WTC11 (cell line): Measurements from ENCODE around the gene ETNK1. TPM values are rescaled to one million over a fixed set of nuclear protein-coding genes. Genes with fewer than 3 reads are reported as not detected.

Experiments
- ATAC-seq: fragments of 200-7000 bp; cut with Tn5 transposase; 2 replicates; pipeline ENCODE4 v1.10.0; 2021; ENCODE audit warnings: mild to moderate bottlenecking, moderate library complexity
- CTCF ChIA-PET: fragments of 300-600 bp; sonication (Branson Sonifier 250); formaldehyde crosslinking; loops from one replicate; lab custom pipeline; 2021; ENCODE audit warnings: antibody characterized with exemption; lab: Charles Lee
- POLR2A ChIA-PET: fragments of 350-600 bp; sonication (Branson Sonifier 250); formaldehyde crosslinking; loops from one replicate; lab custom pipeline; 2021; ENCODE audit warnings: antibody characterized with exemption; lab: Charles Lee
- DNase-seq: peaks from one replicate; pipeline ENCODE4 v3.0.0; 2021; ENCODE audit warnings: low spot score
- H3K27ac Mint-ChIP-seq: 2 replicates; pipeline ENCODE4 v1.8.0; 2021; ENCODE audit warnings: mixed read lengths
- H3K27me3 Mint-ChIP-seq: 2 replicates; pipeline ENCODE4 v1.8.0; 2021; ENCODE audit warnings: low read depth, mild to moderate bottlenecking, moderate library complexity, mixed read lengths
- H3K36me3 Mint-ChIP-seq: 2 replicates; pipeline ENCODE4 v1.8.0; 2021; ENCODE audit warnings: mixed read lengths
- H3K4me1 Mint-ChIP-seq: 2 replicates; pipeline ENCODE4 v1.8.0; 2022; ENCODE audit warnings: mixed read lengths
- H3K4me3 Mint-ChIP-seq: 2 replicates; pipeline ENCODE4 v1.8.0; 2021; ENCODE audit warnings: mild to moderate bottlenecking, moderate library complexity, mixed read lengths
- H3K9me3 Mint-ChIP-seq: 2 replicates; pipeline ENCODE4 v1.8.0; 2021; ENCODE audit warnings: mixed read lengths
- ARID4B ChIP-seq: sonication (generic); formaldehyde crosslinking; IDR thresholded peaks from 2 replicates; pipeline ENCODE4 v1.8.0; 2023; ENCODE audit warnings: missing genetic modification reagents, mild to moderate bottlenecking, borderline replicate concordance
- E2F4 ChIP-seq: sonication (generic); formaldehyde crosslinking; IDR thresholded peaks from 2 replicates; pipeline ENCODE4 v1.8.1; 2022; ENCODE audit warnings: low read depth, mild to moderate bottlenecking, moderate library complexity, missing genetic modification reagents, borderline replicate concordance
- ERG ChIP-seq: fragments of 250-450 bp; sonication (Bioruptor Pico); IDR thresholded peaks from 2 replicates; pipeline ENCODE4 v1.8.0; 2021; ENCODE audit warnings: mild to moderate bottlenecking
- HMGXB4 ChIP-seq: sonication (generic); formaldehyde crosslinking; IDR thresholded peaks from 2 replicates; pipeline ENCODE4 v1.8.1; 2023; ENCODE audit warnings: mild to moderate bottlenecking, moderate library complexity, missing genetic modification reagents
- IRF2 ChIP-seq: sonication (generic); formaldehyde crosslinking; IDR thresholded peaks from 2 replicates; pipeline ENCODE4 v1.8.0; 2022; ENCODE audit warnings: low read depth, missing genetic modification reagents, borderline replicate concordance
- JAZF1 ChIP-seq: fragments of 250-450 bp; sonication (Bioruptor Pico); IDR thresholded peaks from 2 replicates; pipeline ENCODE4 v1.9.0; 2021; ENCODE audit warnings: moderate library complexity, mild to moderate bottlenecking, inconsistent platforms
- NFE2L1 ChIP-seq: sonication (generic); formaldehyde crosslinking; IDR thresholded peaks from 2 replicates; pipeline ENCODE4 v1.8.1; 2023; ENCODE audit warnings: missing genetic modification reagents
- ZMAT4 ChIP-seq: fragments of 250-450 bp; sonication (Bioruptor Pico); IDR thresholded peaks from 2 replicates; pipeline ENCODE4 v1.9.0; 2021; ENCODE audit warnings: mild to moderate bottlenecking
- ZNF532 ChIP-seq: fragments of 250-450 bp; sonication (Bioruptor Pico); IDR thresholded peaks from 2 replicates; pipeline ENCODE4 v1.9.0; 2021; ENCODE audit warnings: mild to moderate bottlenecking, borderline replicate concordance
- total RNA-seq: library from RNA; stranded (reverse); gene quantifications from 3 replicates; pipeline ENCODE4 v1.2.3, GENCODE V29; 2021
- TF ChIP-seq, protein P1 (sequence below): fragments of 250-450 bp; sonication (Bioruptor Pico); IDR thresholded peaks from 2 replicates; pipeline ENCODE4 v1.9.0; 2021; ENCODE audit warnings: moderate library complexity, mild to moderate bottlenecking, inconsistent platforms, borderline replicate concordance
- TF ChIP-seq, protein P2 (sequence below): sonication (generic); formaldehyde crosslinking; IDR thresholded peaks from 2 replicates; pipeline ENCODE4 v1.8.0; 2023; ENCODE audit warnings: missing genetic modification reagents
- TF ChIP-seq, protein P3 (sequence below): sonication (generic); formaldehyde crosslinking; IDR thresholded peaks from 2 replicates; pipeline ENCODE4 v1.8.1; 2022; ENCODE audit warnings: missing genetic modification reagents, borderline replicate concordance
- TF ChIP-seq, protein P4 (sequence below): sonication (generic); formaldehyde crosslinking; conservative IDR thresholded peaks from 2 replicates; pipeline ENCODE4 v1.8.1; 2023; ENCODE audit warnings: mild to moderate bottlenecking, low read depth, missing genetic modification reagents, moderate library complexity

ETNK1 gene
- total RNA-seq, 1 experiment from 2014 or later: 81.3 TPM

GRCh38 chr12:22719745-22720144 is 94.8 kb downstream of the ETNK1 start (continued):
- TF ChIP-seq ZMAT4: no peak
- TF ChIP-seq, protein P1, sequence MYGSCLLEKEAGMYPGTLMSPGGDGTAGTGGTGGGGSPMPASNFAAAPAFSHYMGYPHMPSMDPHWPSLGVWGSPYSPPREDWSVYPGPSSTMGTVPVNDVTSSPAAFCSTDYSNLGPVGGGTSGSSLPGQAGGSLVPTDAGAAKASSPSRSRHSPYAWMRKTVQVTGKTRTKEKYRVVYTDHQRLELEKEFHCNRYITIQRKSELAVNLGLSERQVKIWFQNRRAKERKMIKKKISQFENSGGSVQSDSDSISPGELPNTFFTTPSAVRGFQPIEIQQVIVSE (CRISPR knock-in tag): no peak

- POLR2A ChIA-PET: no interaction called here
- H3K27ac Mint-ChIP-seq: no peak overlapping the region
- H3K9me3 Mint-ChIP-seq: no peaks in the 10 kb centered on the region
- H3K4me1 Mint-ChIP-seq: peaks cover 15% of the 10 kb centered on the region
- no peak for DNase-seq
- TF ChIP-seq ZNF532: no peak
- TF ChIP-seq NFE2L1 (CRISPR knock-in tag): no peak
- no peak for TF ChIP-seq IRF2 (CRISPR knock-in tag)
- TF ChIP-seq HMGXB4 (CRISPR knock-in tag): no peak
- no peak for TF ChIP-seq ERG (CRISPR knock-in tag)
- TF ChIP-seq, protein P2, sequence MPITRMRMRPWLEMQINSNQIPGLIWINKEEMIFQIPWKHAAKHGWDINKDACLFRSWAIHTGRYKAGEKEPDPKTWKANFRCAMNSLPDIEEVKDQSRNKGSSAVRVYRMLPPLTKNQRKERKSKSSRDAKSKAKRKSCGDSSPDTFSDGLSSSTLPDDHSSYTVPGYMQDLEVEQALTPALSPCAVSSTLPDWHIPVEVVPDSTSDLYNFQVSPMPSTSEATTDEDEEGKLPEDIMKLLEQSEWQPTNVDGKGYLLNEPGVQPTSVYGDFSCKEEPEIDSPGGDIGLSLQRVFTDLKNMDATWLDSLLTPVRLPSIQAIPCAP: no peak
- TF ChIP-seq, protein P3, sequence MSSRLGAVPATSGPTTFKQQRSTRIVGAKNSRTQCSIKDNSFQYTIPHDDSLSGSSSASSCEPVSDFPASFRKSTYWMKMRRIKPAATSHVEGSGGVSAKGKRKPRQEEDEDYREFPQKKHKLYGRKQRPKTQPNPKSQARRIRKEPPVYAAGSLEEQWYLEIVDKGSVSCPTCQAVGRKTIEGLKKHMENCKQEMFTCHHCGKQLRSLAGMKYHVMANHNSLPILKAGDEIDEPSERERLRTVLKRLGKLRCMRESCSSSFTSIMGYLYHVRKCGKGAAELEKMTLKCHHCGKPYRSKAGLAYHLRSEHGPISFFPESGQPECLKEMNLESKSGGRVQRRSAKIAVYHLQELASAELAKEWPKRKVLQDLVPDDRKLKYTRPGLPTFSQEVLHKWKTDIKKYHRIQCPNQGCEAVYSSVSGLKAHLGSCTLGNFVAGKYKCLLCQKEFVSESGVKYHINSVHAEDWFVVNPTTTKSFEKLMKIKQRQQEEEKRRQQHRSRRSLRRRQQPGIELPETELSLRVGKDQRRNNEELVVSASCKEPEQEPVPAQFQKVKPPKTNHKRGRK: no peak
- no peak for TF ChIP-seq ARID4B (CRISPR knock-in tag)
- TF ChIP-seq, protein P4, sequence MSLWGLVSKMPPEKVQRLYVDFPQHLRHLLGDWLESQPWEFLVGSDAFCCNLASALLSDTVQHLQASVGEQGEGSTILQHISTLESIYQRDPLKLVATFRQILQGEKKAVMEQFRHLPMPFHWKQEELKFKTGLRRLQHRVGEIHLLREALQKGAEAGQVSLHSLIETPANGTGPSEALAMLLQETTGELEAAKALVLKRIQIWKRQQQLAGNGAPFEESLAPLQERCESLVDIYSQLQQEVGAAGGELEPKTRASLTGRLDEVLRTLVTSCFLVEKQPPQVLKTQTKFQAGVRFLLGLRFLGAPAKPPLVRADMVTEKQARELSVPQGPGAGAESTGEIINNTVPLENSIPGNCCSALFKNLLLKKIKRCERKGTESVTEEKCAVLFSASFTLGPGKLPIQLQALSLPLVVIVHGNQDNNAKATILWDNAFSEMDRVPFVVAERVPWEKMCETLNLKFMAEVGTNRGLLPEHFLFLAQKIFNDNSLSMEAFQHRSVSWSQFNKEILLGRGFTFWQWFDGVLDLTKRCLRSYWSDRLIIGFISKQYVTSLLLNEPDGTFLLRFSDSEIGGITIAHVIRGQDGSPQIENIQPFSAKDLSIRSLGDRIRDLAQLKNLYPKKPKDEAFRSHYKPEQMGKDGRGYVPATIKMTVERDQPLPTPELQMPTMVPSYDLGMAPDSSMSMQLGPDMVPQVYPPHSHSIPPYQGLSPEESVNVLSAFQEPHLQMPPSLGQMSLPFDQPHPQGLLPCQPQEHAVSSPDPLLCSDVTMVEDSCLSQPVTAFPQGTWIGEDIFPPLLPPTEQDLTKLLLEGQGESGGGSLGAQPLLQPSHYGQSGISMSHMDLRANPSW: no peak
- TF ChIP-seq E2F4 (CRISPR knock-in tag): no peak
- no peak for TF ChIP-seq JAZF1 (CRISPR knock-in tag)
- H3K27me3 Mint-ChIP-seq: no peaks in the 10 kb centered on the region
- ATAC-seq: no peak
- H3K4me3 Mint-ChIP-seq: no peak overlapping the region
- H3K36me3 Mint-ChIP-seq: no peaks in the 10 kb centered on the region
- CTCF ChIA-PET: no interaction called here
Observed at GRCh38 chr12:22722081-22722480, 97.1 kb downstream of the ETNK1 start.
